A673 (cell line): ENCODE measurements around the gene NHERF2. TPM values are rescaled to one million over a fixed set of nuclear protein-coding genes. Genes with fewer than 3 reads are reported as not detected.

Experiments
- BruUV-seq: library from RNA; stranded (reverse); fragments of 400-500 nt; replicated peaks from 2 replicates; lab custom pipeline; 2021; lab: Mats Ljungman, UMichigan
- CTCF ChIA-PET: fragments of 300-600 bp; sonication (Branson Sonifier 250); formaldehyde crosslinking; loops from one replicate; lab custom pipeline; 2022; ENCODE audit warnings: antibody characterized with exemption; lab: Charles Lee
- POLR2A ChIA-PET: fragments of 300-600 bp; sonication (Branson Sonifier 250); formaldehyde crosslinking; loops from one replicate; lab custom pipeline; 2022; ENCODE audit warnings: antibody characterized with exemption; ENCODE audit not compliant: low non-redundant PET; lab: Charles Lee
- DNase-seq: peaks from one replicate; pipeline ENCODE4 v3.0.0-alpha.2; 2015; ENCODE audit warnings: low spot score
- H3K27ac ChIP-seq: fragments of 200-600 bp; sonication (generic); 2 replicates; pipeline ENCODE4 v1.5.1; 2016; ENCODE audit warnings: mixed run types, low read depth, mild to moderate bottlenecking, mixed read lengths, antibody characterized with exemption, low read length; ENCODE audit not compliant: poor library complexity, severe bottlenecking
- H3K27me3 ChIP-seq: fragments of 200-600 bp; sonication (generic); replicated peaks from 2 replicates; pipeline ENCODE4 v1.6.1; 2017; ENCODE audit warnings: mixed run types, low read depth, mild to moderate bottlenecking, mixed read lengths, antibody characterized with exemption, low read length; ENCODE audit not compliant: insufficient read depth, poor library complexity
- H3K36me3 ChIP-seq: fragments of 200-600 bp; sonication (generic); 2 replicates; pipeline ENCODE4 v1.6.1; 2016; ENCODE audit warnings: mixed run types, mild to moderate bottlenecking, mixed read lengths, antibody characterized with exemption, low read length; ENCODE audit not compliant: insufficient read depth, poor library complexity, severe bottlenecking
- H3K4me1 ChIP-seq: fragments of 200-600 bp; sonication (generic); 2 replicates; pipeline ENCODE4 v1.6.1; 2017; ENCODE audit warnings: mixed run types, mild to moderate bottlenecking, mixed read lengths, antibody characterized with exemption, low read length; ENCODE audit not compliant: insufficient read depth, poor library complexity, severe bottlenecking
- H3K4me3 ChIP-seq: fragments of 200-600 bp; sonication (generic); 2 replicates; pipeline ENCODE4 v1.5.1; 2016; ENCODE audit warnings: low read depth, mixed run types, mild to moderate bottlenecking, mixed read lengths, low read length; ENCODE audit not compliant: poor library complexity, severe bottlenecking
- H3K9me3 ChIP-seq: fragments of 200-600 bp; sonication (generic); 2 replicates; pipeline ENCODE4 v1.6.1; 2016; ENCODE audit warnings: mixed run types, low read depth, mild to moderate bottlenecking, mixed read lengths, antibody characterized with exemption, low read length; ENCODE audit not compliant: poor library complexity, severe bottlenecking
- EZH2 ChIP-seq: fragments of 200-600 bp; sonication (generic); IDR thresholded peaks from 2 replicates; pipeline ENCODE4 v1.6.1; 2017; ENCODE audit warnings: borderline replicate concordance, low read depth, mild to moderate bottlenecking, mixed read lengths, antibody characterized with exemption, low read length; ENCODE audit not compliant: poor library complexity, severe bottlenecking
- intact Hi-C: fragments of 100-400 bp; cut with micrococcal nuclease; formaldehyde crosslinking; loops from one replicate; pipeline ENCODE4 v1.10.0; 2022; ENCODE audit not compliant: unreplicated experiment
- total RNA-seq: library from RNA; stranded (reverse); gene quantifications from 2 replicates; pipeline ENCODE4 v1.2.3, GENCODE V29; 2021
- TF ChIP-seq, protein P1 (sequence below): fragments of 300-800, 200-600 bp; sonication (generic); conservative IDR thresholded peaks from 2 replicates; pipeline ENCODE4 v1.5.1; 2017; ENCODE audit warnings: low read depth, mild to moderate bottlenecking, antibody characterized with exemption, low read length, moderate library complexity, mixed read lengths

The NHERF2 gene
- total RNA-seq, 1 experiment from 2014 or later, result 19.5 TPM

DNA sequence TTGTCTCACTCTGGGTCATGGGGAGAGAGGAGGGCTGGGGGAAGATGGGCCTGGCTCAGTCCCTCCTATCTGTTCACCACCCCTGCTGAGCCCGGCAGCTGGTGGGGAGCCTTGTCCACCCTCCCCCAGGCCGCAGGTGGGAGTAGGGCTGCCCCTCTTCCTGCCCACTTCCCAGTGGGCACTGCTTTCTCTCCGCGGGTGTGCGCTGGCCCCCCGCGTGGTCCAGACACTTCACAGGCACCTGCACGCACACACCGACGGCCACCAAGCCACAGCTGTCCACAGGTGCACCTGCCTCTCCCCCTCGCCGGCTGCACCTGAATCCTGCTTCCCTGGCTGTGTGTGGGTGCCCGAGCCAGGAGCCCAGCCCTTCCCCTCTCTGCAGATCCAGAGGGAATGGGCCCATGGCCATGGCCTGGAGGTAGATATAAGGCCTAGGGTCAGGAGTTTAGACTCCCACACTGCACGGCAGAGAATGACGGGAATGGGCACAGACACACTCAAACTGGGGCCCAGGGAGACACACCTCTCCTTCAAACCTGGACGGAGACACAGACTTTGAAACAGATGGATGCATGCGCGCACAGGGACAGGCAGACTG is 2.0 kb downstream of the NHERF2 start:
- TF ChIP-seq, protein P1, sequence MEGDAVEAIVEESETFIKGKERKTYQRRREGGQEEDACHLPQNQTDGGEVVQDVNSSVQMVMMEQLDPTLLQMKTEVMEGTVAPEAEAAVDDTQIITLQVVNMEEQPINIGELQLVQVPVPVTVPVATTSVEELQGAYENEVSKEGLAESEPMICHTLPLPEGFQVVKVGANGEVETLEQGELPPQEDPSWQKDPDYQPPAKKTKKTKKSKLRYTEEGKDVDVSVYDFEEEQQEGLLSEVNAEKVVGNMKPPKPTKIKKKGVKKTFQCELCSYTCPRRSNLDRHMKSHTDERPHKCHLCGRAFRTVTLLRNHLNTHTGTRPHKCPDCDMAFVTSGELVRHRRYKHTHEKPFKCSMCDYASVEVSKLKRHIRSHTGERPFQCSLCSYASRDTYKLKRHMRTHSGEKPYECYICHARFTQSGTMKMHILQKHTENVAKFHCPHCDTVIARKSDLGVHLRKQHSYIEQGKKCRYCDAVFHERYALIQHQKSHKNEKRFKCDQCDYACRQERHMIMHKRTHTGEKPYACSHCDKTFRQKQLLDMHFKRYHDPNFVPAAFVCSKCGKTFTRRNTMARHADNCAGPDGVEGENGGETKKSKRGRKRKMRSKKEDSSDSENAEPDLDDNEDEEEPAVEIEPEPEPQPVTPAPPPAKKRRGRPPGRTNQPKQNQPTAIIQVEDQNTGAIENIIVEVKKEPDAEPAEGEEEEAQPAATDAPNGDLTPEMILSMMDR, result no peak
- no peak for TF ChIP-seq EZH2
- intact Hi-C loops, result no loop called here
- Histone ChIP-seq H3K27me3 (no peaks in the 10 kb centered on the region), H3K36me3 (no peaks in the 10 kb centered on the region), H3K27ac (no peak overlapping the region), H3K4me1 (peaks cover 21% of the 10 kb centered on the region), H3K9me3 (no peaks in the 10 kb centered on the region), H3K4me3 (no peak overlapping the region)
- BruUV-seq, result no TSS peak
- no peak for DNase-seq
- POLR2A ChIA-PET, result no interaction called here
- CTCF ChIA-PET, result no interaction called here

DNA sequence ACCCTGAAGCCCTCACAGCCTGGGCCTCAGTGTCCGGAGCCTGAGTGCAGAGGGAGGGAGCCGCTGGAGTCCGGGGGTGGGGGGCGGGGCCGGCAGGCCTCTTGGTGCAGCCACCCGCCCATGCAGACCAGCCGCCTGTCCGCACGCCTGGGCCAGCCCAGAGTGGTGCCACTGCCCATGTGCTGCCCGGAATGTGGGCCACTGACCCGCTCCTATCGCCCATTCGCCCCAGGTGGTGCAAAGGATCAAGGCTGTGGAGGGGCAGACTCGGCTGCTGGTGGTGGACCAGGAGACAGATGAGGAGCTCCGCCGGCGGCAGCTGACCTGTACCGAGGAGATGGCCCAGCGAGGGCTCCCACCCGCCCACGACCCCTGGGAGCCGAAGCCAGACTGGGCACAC is 2.6 kb downstream of the NHERF2 start:
- Histone ChIP-seq H3K36me3 (no peaks in the 10 kb centered on the region), H3K9me3 (no peaks in the 10 kb centered on the region), H3K4me1 (peaks cover 22% of the 10 kb centered on the region), H3K27ac (no peak overlapping the region), H3K4me3 (no peak overlapping the region), H3K27me3 (no peaks in the 10 kb centered on the region)
- TF ChIP-seq, protein P1, result no peak
- no peak for TF ChIP-seq EZH2
- DNase-seq, result no peak
- intact Hi-C loops, result no loop called here
- BruUV-seq, result no TSS peak
- CTCF ChIA-PET, result no interaction called here
- POLR2A ChIA-PET, result no interaction called here

DNA sequence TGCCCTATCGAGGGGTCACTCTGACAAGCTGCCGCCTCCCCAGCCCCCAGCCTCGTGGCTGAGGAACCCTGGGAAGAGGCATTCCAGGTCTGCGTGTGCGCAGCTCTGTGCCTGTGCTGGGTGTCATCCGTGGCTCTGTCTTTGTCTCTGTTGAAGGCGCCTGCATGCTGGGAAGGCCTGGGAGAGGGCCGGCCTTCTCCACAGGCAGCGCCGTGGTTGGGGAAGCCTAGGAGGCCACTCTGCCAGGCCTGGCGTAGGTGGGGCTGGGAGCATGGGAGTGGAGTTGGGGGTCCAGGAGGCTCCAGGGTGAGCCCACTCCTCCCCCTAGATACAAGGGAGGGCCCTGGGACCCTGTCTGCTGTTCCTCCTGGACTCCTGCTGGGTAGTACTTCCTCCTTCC is 3.3 kb downstream of the NHERF2 start:
- ChIA-PET POLR2A (no interaction called here), CTCF (no interaction called here)
- Histone ChIP-seq H3K36me3 (no peaks in the 10 kb centered on the region), H3K4me3 (no peak overlapping the region), H3K27ac (no peak overlapping the region), H3K9me3 (no peaks in the 10 kb centered on the region), H3K4me1 (peaks cover 22% of the 10 kb centered on the region), H3K27me3 (no peaks in the 10 kb centered on the region)
- TF ChIP-seq EZH2, result no peak
- TF ChIP-seq, protein P1, result no peak
- intact Hi-C loops, result no loop called here
- no peak for DNase-seq
- no TSS peak for BruUV-seq
